WTC11 (cell line): ENCODE results near the gene ELP2. TPM values are rescaled to one million over a fixed set of nuclear protein-coding genes. Genes with fewer than 3 reads are reported as not detected.

ENCODE experiments used
- ATAC-seq: fragments of 200-7000 bp; cut with Tn5 transposase; 2 replicates; pipeline ENCODE4 v1.10.0; 2021; ENCODE audit warnings: mild to moderate bottlenecking, moderate library complexity
- CTCF ChIA-PET: fragments of 300-600 bp; sonication (Branson Sonifier 250); formaldehyde crosslinking; loops from one replicate; lab custom pipeline; 2021; ENCODE audit warnings: antibody characterized with exemption; lab: Charles Lee
- POLR2A ChIA-PET: fragments of 350-600 bp; sonication (Branson Sonifier 250); formaldehyde crosslinking; loops from one replicate; lab custom pipeline; 2021; ENCODE audit warnings: antibody characterized with exemption; lab: Charles Lee
- DNase-seq: peaks from one replicate; pipeline ENCODE4 v3.0.0; 2021; ENCODE audit warnings: low spot score
- H3K27ac Mint-ChIP-seq: 2 replicates; pipeline ENCODE4 v1.8.0; 2021; ENCODE audit warnings: mixed read lengths
- H3K27me3 Mint-ChIP-seq: 2 replicates; pipeline ENCODE4 v1.8.0; 2021; ENCODE audit warnings: low read depth, mild to moderate bottlenecking, moderate library complexity, mixed read lengths
- H3K36me3 Mint-ChIP-seq: 2 replicates; pipeline ENCODE4 v1.8.0; 2021; ENCODE audit warnings: mixed read lengths
- H3K4me1 Mint-ChIP-seq: 2 replicates; pipeline ENCODE4 v1.8.0; 2022; ENCODE audit warnings: mixed read lengths
- H3K4me3 Mint-ChIP-seq: 2 replicates; pipeline ENCODE4 v1.8.0; 2021; ENCODE audit warnings: mild to moderate bottlenecking, moderate library complexity, mixed read lengths
- H3K9me3 Mint-ChIP-seq: 2 replicates; pipeline ENCODE4 v1.8.0; 2021; ENCODE audit warnings: mixed read lengths
- ATF1 ChIP-seq: sonication (generic); formaldehyde crosslinking; IDR thresholded peaks from 2 replicates; pipeline ENCODE4 v1.8.1; 2023; ENCODE audit warnings: mild to moderate bottlenecking, moderate library complexity, missing genetic modification reagents
- ATF6 ChIP-seq: sonication (generic); formaldehyde crosslinking; IDR thresholded peaks from 2 replicates; pipeline ENCODE4 v1.8.1; 2023; ENCODE audit warnings: mild to moderate bottlenecking, missing genetic modification reagents
- E2F4 ChIP-seq: sonication (generic); formaldehyde crosslinking; IDR thresholded peaks from 2 replicates; pipeline ENCODE4 v1.8.1; 2022; ENCODE audit warnings: low read depth, mild to moderate bottlenecking, moderate library complexity, missing genetic modification reagents, borderline replicate concordance
- E2F5 ChIP-seq: sonication (generic); formaldehyde crosslinking; IDR thresholded peaks from 2 replicates; pipeline ENCODE4 v1.8.1; 2022; ENCODE audit warnings: mild to moderate bottlenecking, moderate library complexity, missing genetic modification reagents
- ELF4 ChIP-seq: sonication (generic); formaldehyde crosslinking; IDR thresholded peaks from 2 replicates; pipeline ENCODE4 v1.8.1; 2022; ENCODE audit warnings: low read depth, mild to moderate bottlenecking, moderate library complexity, missing genetic modification reagents
- ETV6 ChIP-seq: sonication (generic); formaldehyde crosslinking; IDR thresholded peaks from 2 replicates; pipeline ENCODE4 v1.8.1; 2022; ENCODE audit warnings: mild to moderate bottlenecking, missing genetic modification reagents
- HMGA2 ChIP-seq: fragments of 250-450 bp; sonication (Bioruptor Pico); IDR thresholded peaks from 2 replicates; pipeline ENCODE4 v1.4.0; 2021; ENCODE audit warnings: mild to moderate bottlenecking, moderate library complexity
- IRF2 ChIP-seq: sonication (generic); formaldehyde crosslinking; IDR thresholded peaks from 2 replicates; pipeline ENCODE4 v1.8.0; 2022; ENCODE audit warnings: low read depth, missing genetic modification reagents, borderline replicate concordance
- JUN ChIP-seq: sonication (generic); formaldehyde crosslinking; IDR thresholded peaks from 2 replicates; pipeline ENCODE4 v1.8.0; 2023; ENCODE audit warnings: mild to moderate bottlenecking, missing genetic modification reagents
- MAX ChIP-seq: sonication (generic); formaldehyde crosslinking; IDR thresholded peaks from 2 replicates; pipeline ENCODE4 v1.8.0; 2022; ENCODE audit warnings: mild to moderate bottlenecking, missing genetic modification reagents
- NFYB ChIP-seq: sonication (generic); formaldehyde crosslinking; conservative IDR thresholded peaks from 2 replicates; pipeline ENCODE4 v1.8.0; 2022; ENCODE audit warnings: low read depth, missing genetic modification reagents
- NR1H2 ChIP-seq: sonication (generic); formaldehyde crosslinking; IDR thresholded peaks from 2 replicates; pipeline ENCODE4 v1.9.0; 2021; ENCODE audit warnings: mild to moderate bottlenecking, moderate library complexity, missing genetic modification reagents
- NR2C2 ChIP-seq: sonication (generic); formaldehyde crosslinking; IDR thresholded peaks from 2 replicates; pipeline ENCODE4 v1.8.0; 2022; ENCODE audit warnings: mild to moderate bottlenecking, missing genetic modification reagents
- SMAD3 ChIP-seq: sonication (generic); formaldehyde crosslinking; IDR thresholded peaks from 2 replicates; pipeline ENCODE4 v1.8.0; 2022; ENCODE audit warnings: missing genetic modification reagents, mild to moderate bottlenecking, borderline replicate concordance
- SMAD4 ChIP-seq: sonication (generic); formaldehyde crosslinking; IDR thresholded peaks from 2 replicates; pipeline ENCODE4 v1.8.0; 2022; ENCODE audit warnings: mild to moderate bottlenecking, missing genetic modification reagents
- TP53 ChIP-seq: sonication (generic); formaldehyde crosslinking; IDR thresholded peaks from 2 replicates; pipeline ENCODE4 v1.8.1; 2023; ENCODE audit warnings: mild to moderate bottlenecking, missing genetic modification reagents
- USF1 ChIP-seq: sonication (generic); formaldehyde crosslinking; IDR thresholded peaks from 2 replicates; pipeline ENCODE4 v1.8.0; 2022; ENCODE audit warnings: mild to moderate bottlenecking, missing genetic modification reagents
- ZBTB43 ChIP-seq: sonication (generic); formaldehyde crosslinking; IDR thresholded peaks from 2 replicates; pipeline ENCODE4 v1.8.1; 2023; ENCODE audit warnings: mild to moderate bottlenecking, missing genetic modification reagents
- ZNF423 ChIP-seq: fragments of 250-450 bp; sonication (Bioruptor Pico); IDR thresholded peaks from 2 replicates; pipeline ENCODE4 v2.1.2; 2022; ENCODE audit warnings: mild to moderate bottlenecking, moderate library complexity
- ZNF532 ChIP-seq: fragments of 250-450 bp; sonication (Bioruptor Pico); IDR thresholded peaks from 2 replicates; pipeline ENCODE4 v1.9.0; 2021; ENCODE audit warnings: mild to moderate bottlenecking, borderline replicate concordance
- ZNF671 ChIP-seq: fragments of 250-450 bp; sonication (Bioruptor Pico); IDR thresholded peaks from 2 replicates; pipeline ENCODE4 v1.8.0; 2021; ENCODE audit warnings: mild to moderate bottlenecking
- total RNA-seq: library from RNA; stranded (reverse); gene quantifications from 3 replicates; pipeline ENCODE4 v1.2.3, GENCODE V29; 2021

ELP2 gene
- total RNA-seq, 1 experiment from 2014 or later = 141 TPM

GRCh38 chr18:36191286-36191685, 61.6 kb downstream of the ELP2 start (continued):
- TF ChIP-seq ZNF671 (CRISPR knock-in tag) (no peak), E2F5 (CRISPR knock-in tag) (no peak), NR2C2 (no peak)

GRCh38 chr18:36191711-36192110, 62.0 kb downstream of the ELP2 start:
- Mint-ChIP-seq H3K27ac (no peak overlapping the region), H3K36me3 (peaks cover 5% of the 10 kb centered on the region; the same call in 1 of the 2 replicates), H3K27me3 (peaks cover 27% of the 10 kb centered on the region), H3K4me1 (peaks cover 15% of the 10 kb centered on the region), H3K9me3 (no peaks in the 10 kb centered on the region), H3K4me3 (no peak overlapping the region)
- no peak for ATAC-seq
- no peak for DNase-seq
- CTCF ChIA-PET = no interaction called here
- no peak for TF ChIP-seq ZBTB43
- POLR2A ChIA-PET = no interaction called here

- CTCF ChIA-PET = interaction anchor here (0.9 to 1.3 kb wide), 2 partner anchors 90 to 217 kb away, joined by 3 read pairs; no protein-coding TSS in a partner anchor
- Mint-ChIP-seq H3K27ac (0 out of 2 replicates have a peak overlapping the region, but pooled peaks have one; percentile 26), H3K36me3 (peaks cover 5% of the 10 kb centered on the region; the same call in 1 of the 2 replicates), H3K27me3 (peaks cover under 1% of the 10 kb centered on the region; the same call in 1 of the 2 replicates), H3K4me1 (no peaks in the 10 kb centered on the region), H3K9me3 (no peaks in the 10 kb centered on the region), H3K4me3 (no peak overlapping the region)
- no peak for DNase-seq
- no peak for ATAC-seq
- POLR2A ChIA-PET = no interaction called here
- TF ChIP-seq ETV6 (CRISPR knock-in tag) = no peak
- no peak for TF ChIP-seq E2F4 (CRISPR knock-in tag)
- no peak for TF ChIP-seq NFYB (CRISPR knock-in tag)
- no peak for TF ChIP-seq ATF1 (CRISPR knock-in tag)
- TF ChIP-seq JUN (CRISPR knock-in tag) = no peak
- no peak for TF ChIP-seq NR2C2
- TF ChIP-seq ZNF532 (CRISPR knock-in tag) = no peak
- no peak for TF ChIP-seq HMGA2
- TF ChIP-seq NR1H2 (CRISPR knock-in tag) = no peak
- TF ChIP-seq E2F5 (CRISPR knock-in tag) = no peak
- no peak for TF ChIP-seq TP53
- TF ChIP-seq ZNF423 = no peak
- no peak for TF ChIP-seq IRF2 (CRISPR knock-in tag)
- no peak for TF ChIP-seq ATF6 (CRISPR knock-in tag)
- TF ChIP-seq MAX = no peak
- TF ChIP-seq SMAD3 = no peak
- TF ChIP-seq ELF4 (CRISPR knock-in tag) = no peak
- TF ChIP-seq USF1 (CRISPR knock-in tag) = no peak
- TF ChIP-seq SMAD4 (CRISPR knock-in tag) = no peak
Measured at GRCh38 chr18:36194600-36195315, 65.1 kb downstream of the ELP2 start.
